ENCODE data around the gene ATP10D. TPM values are rescaled to one million over a fixed set of nuclear protein-coding genes. Genes with fewer than 3 reads are reported as not detected.

The ATP10D gene
- total RNA-seq, 1 experiment from 2014 or later: 3.8 TPM

- Histone ChIP-seq H4K91ac (ENCODE audit: insufficient read length, low read depth, low read length) (no peak overlapping the region), H4K20me1 (ENCODE audit: control insufficient read depth, insufficient read depth, insufficient read length) (no peaks in the 10 kb centered on the region), H3K4me1 (ENCODE audit: insufficient read depth, low read length) (no peaks in the 10 kb centered on the region), H4K8ac (replicated peaks; ENCODE audit: insufficient read length, low read depth, low read length) (no peak overlapping the region), H3T11ph (ENCODE audit: low read length) (no peak overlapping the region), H2BK15ac (ENCODE audit: low read depth, low read length) (no peak overlapping the region), H4K5ac (ENCODE audit: insufficient read length, low read depth, low read length) (no peak overlapping the region), H2BK20ac (ENCODE audit: low read depth, low read length, poor library complexity, severe bottlenecking) (no peak overlapping the region), H3K23ac (ENCODE audit: insufficient read length, low read depth, low read length) (no peak overlapping the region), H3K56ac (ENCODE audit: insufficient read length, low read depth, low read length) (no peak overlapping the region), H2AFZ (ENCODE audit: low read length) (no peak overlapping the region), H3K9me3 (ENCODE audit: control insufficient read depth, low read depth, low read length) (no peaks in the 10 kb centered on the region), H3K23me2 (ENCODE audit: insufficient read length, low read depth, low read length, poor library complexity, severe bottlenecking) (no peaks in the 10 kb centered on the region), H3K9ac (ENCODE audit: extremely low read depth, insufficient read length, low read length) (no peak overlapping the region), H2BK12ac (ENCODE audit: insufficient read length, low read depth, low read length) (no peak overlapping the region), H3K18ac (ENCODE audit: insufficient read length, low read depth, low read length) (no peak overlapping the region), H3K4ac (ENCODE audit: low read depth, low read length) (no peak overlapping the region), H3K4me2 (ENCODE audit: insufficient read depth, insufficient read length, low read length) (no peak overlapping the region), H3K14ac (ENCODE audit: insufficient read depth, low read length) (no peak overlapping the region), H3K27me3 (ENCODE audit: insufficient read depth, low read length) (no peaks in the 10 kb centered on the region), H2BK120ac (ENCODE audit: low read depth, low read length, poor library complexity, severe bottlenecking) (no peak overlapping the region), H2BK5ac (ENCODE audit: insufficient read length, low read length) (no peak overlapping the region), H3K79me1 (ENCODE audit: insufficient read depth, low read depth, low read length, poor library complexity, severe bottlenecking) (no peaks in the 10 kb centered on the region), H2AK5ac (ENCODE audit: insufficient read length, low read length) (no peak overlapping the region), H3K27ac (ENCODE audit: insufficient read length, low read depth, low read length) (no peak overlapping the region), H3K79me2 (ENCODE audit: insufficient read depth, low read length) (no peaks in the 10 kb centered on the region)
- H3K36me3 Mint-ChIP-seq (ENCODE audit: insufficient read depth in 1 of 3, low read depth in 3 of 3): no peaks in the 10 kb centered on the region; a peak in 2 of 7 replicates
- no peak for TF ChIP-seq CTCF (conservative IDR thresholded peaks at IDR 0.05)
- no CpG with 5 or more reads among the region's 7 CpGs for WGBS (ENCODE audit: extremely low coverage, insufficient read length, low lambda C conversion rate)
- no peak overlapping the region for H3K27ac Mint-ChIP-seq
- peaks cover 0 to 3% of the 10 kb centered on the region in 2 experiments; a peak in 2 of 5 replicates for H3K9me3 Mint-ChIP-seq
- H3K4me1 Mint-ChIP-seq: no peaks in the 10 kb centered on the region
- H3K27me3 Mint-ChIP-seq (ENCODE audit: low read depth): no peaks in the 10 kb centered on the region
- no peak for DNase-seq
- no peak overlapping the region; a peak in 1 of 5 replicates for H3K4me3 Mint-ChIP-seq
Observed at GRCh38 chr4:47550899-47551548, 65.9 kb downstream of the ATP10D start.
